ENCODE measurements around the gene STH. TPM values are rescaled to one million over a fixed set of nuclear protein-coding genes. Genes with fewer than 3 reads are reported as not detected.

The STH gene
- total and polyA plus RNA-seq, 9 of the 15 experiments (the other 6 are each of a cell fraction or from before 2014, with no cell fraction given) = not detected

DNA sequence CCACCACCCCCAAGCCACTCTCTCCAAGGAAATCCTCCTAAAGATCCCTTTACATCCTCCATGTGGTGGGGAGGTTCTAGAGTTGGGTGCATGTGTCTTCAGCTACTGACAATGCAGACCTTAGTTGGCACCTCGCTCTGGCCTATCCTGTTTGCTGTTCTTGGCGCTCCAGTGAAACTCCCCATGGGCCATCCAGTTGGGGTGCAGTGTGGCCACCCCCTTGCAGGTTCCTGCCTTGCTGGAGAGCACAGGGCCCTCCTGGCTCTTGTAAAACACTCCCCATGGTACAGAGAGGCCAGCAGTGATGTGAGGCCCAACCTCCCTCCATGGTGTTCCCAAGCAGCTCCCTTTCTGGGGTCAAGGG is 22.7 kb upstream of the STH start (continued):
- TF ChIP-seq, protein P1, sequence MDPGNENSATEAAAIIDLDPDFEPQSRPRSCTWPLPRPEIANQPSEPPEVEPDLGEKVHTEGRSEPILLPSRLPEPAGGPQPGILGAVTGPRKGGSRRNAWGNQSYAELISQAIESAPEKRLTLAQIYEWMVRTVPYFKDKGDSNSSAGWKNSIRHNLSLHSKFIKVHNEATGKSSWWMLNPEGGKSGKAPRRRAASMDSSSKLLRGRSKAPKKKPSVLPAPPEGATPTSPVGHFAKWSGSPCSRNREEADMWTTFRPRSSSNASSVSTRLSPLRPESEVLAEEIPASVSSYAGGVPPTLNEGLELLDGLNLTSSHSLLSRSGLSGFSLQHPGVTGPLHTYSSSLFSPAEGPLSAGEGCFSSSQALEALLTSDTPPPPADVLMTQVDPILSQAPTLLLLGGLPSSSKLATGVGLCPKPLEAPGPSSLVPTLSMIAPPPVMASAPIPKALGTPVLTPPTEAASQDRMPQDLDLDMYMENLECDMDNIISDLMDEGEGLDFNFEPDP (CRISPR knock-in tag; IDR thresholded peaks at IDR 0.05) = no peak
- TF ChIP-seq, protein P2, sequence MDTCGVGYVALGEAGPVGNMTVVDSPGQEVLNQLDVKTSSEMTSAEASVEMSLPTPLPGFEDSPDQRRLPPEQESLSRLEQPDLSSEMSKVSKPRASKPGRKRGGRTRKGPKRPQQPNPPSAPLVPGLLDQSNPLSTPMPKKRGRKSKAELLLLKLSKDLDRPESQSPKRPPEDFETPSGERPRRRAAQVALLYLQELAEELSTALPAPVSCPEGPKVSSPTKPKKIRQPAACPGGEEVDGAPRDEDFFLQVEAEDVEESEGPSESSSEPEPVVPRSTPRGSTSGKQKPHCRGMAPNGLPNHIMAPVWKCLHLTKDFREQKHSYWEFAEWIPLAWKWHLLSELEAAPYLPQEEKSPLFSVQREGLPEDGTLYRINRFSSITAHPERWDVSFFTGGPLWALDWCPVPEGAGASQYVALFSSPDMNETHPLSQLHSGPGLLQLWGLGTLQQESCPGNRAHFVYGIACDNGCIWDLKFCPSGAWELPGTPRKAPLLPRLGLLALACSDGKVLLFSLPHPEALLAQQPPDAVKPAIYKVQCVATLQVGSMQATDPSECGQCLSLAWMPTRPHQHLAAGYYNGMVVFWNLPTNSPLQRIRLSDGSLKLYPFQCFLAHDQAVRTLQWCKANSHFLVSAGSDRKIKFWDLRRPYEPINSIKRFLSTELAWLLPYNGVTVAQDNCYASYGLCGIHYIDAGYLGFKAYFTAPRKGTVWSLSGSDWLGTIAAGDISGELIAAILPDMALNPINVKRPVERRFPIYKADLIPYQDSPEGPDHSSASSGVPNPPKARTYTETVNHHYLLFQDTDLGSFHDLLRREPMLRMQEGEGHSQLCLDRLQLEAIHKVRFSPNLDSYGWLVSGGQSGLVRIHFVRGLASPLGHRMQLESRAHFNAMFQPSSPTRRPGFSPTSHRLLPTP (IDR thresholded peaks at IDR 0.05; ENCODE audit: borderline replicate concordance, extremely low read depth, insufficient read length) = no peak
- TF ChIP-seq, protein P3, sequence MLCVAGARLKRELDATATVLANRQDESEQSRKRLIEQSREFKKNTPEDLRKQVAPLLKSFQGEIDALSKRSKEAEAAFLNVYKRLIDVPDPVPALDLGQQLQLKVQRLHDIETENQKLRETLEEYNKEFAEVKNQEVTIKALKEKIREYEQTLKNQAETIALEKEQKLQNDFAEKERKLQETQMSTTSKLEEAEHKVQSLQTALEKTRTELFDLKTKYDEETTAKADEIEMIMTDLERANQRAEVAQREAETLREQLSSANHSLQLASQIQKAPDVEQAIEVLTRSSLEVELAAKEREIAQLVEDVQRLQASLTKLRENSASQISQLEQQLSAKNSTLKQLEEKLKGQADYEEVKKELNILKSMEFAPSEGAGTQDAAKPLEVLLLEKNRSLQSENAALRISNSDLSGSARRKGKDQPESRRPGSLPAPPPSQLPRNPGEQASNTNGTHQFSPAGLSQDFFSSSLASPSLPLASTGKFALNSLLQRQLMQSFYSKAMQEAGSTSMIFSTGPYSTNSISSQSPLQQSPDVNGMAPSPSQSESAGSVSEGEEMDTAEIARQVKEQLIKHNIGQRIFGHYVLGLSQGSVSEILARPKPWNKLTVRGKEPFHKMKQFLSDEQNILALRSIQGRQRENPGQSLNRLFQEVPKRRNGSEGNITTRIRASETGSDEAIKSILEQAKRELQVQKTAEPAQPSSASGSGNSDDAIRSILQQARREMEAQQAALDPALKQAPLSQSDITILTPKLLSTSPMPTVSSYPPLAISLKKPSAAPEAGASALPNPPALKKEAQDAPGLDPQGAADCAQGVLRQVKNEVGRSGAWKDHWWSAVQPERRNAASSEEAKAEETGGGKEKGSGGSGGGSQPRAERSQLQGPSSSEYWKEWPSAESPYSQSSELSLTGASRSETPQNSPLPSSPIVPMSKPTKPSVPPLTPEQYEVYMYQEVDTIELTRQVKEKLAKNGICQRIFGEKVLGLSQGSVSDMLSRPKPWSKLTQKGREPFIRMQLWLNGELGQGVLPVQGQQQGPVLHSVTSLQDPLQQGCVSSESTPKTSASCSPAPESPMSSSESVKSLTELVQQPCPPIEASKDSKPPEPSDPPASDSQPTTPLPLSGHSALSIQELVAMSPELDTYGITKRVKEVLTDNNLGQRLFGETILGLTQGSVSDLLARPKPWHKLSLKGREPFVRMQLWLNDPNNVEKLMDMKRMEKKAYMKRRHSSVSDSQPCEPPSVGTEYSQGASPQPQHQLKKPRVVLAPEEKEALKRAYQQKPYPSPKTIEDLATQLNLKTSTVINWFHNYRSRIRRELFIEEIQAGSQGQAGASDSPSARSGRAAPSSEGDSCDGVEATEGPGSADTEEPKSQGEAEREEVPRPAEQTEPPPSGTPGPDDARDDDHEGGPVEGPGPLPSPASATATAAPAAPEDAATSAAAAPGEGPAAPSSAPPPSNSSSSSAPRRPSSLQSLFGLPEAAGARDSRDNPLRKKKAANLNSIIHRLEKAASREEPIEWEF (CRISPR knock-in tag; IDR thresholded peaks at IDR 0.05) = no peak
- TF ChIP-seq ZBTB17 (CRISPR knock-in tag; IDR thresholded peaks at IDR 0.05) = no peak

All from K562 (cell line).